Lower leg skin (tissue), 4 donors: ENCODE data around the gene SHLD2. TPM values are rescaled to one million over a fixed set of nuclear protein-coding genes. Genes with fewer than 3 reads are reported as not detected.
A peak's percentile ranks its signal among the peaks of the same experiment; 100 is the strongest.

ENCODE experiments used
- DNase-seq, 2 donors: peaks; one replicate each; pipeline ENCODE4 v3.0.0-alpha.2; 2019; ENCODE audit warnings: low spot score in 2 of 2
- H3K4me3 ChIP-seq: fragments of 200-600 bp; sonication (generic); 2 replicates; pipeline ENCODE4 v1.5.1; 2017; ENCODE audit warnings: mild to moderate bottlenecking, low read depth; ENCODE audit not compliant: poor library complexity, severe bottlenecking
- POLR2A ChIP-seq, 2 donors: fragments of 450-650 bp; IDR thresholded peaks; one replicate each; pipeline ENCODE4 v1.6.1; 2016 to 2017; ENCODE audit warnings: antibody characterized with exemption in 2 of 2, mild to moderate bottlenecking in 1 of 2, moderate library complexity in 1 of 2
- WGBS, 2 donors: methylation state at CpG; one replicate each; pipeline ENCODE4 v1.1.5; 2018; 5-methylcytosine and 5-hydroxymethylcytosine counted together
- intact Hi-C: fragments of 100-400 bp; cut with DNase I; formaldehyde crosslinking; loops from one replicate; pipeline ENCODE4 v1.15.0; 2023; ENCODE audit warnings: low total_unique reads
- total RNA-seq, 4 donors: library from RNA; depleted of rRNA; stranded (reverse); fragments of >200 nt; gene quantifications; one replicate each; pipeline ENCODE4 v1.1.0, GENCODE V29; 2016
- TF ChIP-seq, protein P1 (sequence below), 3 donors: fragments of 450-650 bp; IDR thresholded peaks; one replicate each; pipeline ENCODE4 v1.5.1; 2016; ENCODE audit warnings: antibody characterized with exemption in 3 of 3, mild to moderate bottlenecking in 3 of 3, moderate library complexity in 2 of 3

The SHLD2 gene
- total RNA-seq, 4 donors from 2014 or later = 14.9 to 26.2 (median 21.6) TPM

DNA sequence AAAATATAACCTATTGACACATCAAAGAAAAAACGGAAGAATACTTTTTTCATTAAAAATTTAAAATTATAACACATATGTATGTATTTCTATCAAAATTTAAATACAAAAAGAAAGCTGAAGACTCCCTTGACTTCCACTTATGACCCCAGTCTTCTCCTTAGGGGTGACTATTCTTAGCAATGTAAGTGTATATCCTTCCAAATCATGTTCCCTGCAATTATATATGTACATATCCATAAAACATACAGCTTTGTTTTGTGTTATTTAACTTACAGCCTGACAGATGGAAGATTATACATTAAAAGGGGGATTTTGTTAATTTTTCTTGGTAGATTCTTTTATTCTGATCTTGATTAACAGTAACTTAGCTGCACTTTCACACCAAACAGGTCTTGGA lies 9.5 kb upstream of the SHLD2 start:
- no peak for DNase-seq
- TF ChIP-seq, protein P1, sequence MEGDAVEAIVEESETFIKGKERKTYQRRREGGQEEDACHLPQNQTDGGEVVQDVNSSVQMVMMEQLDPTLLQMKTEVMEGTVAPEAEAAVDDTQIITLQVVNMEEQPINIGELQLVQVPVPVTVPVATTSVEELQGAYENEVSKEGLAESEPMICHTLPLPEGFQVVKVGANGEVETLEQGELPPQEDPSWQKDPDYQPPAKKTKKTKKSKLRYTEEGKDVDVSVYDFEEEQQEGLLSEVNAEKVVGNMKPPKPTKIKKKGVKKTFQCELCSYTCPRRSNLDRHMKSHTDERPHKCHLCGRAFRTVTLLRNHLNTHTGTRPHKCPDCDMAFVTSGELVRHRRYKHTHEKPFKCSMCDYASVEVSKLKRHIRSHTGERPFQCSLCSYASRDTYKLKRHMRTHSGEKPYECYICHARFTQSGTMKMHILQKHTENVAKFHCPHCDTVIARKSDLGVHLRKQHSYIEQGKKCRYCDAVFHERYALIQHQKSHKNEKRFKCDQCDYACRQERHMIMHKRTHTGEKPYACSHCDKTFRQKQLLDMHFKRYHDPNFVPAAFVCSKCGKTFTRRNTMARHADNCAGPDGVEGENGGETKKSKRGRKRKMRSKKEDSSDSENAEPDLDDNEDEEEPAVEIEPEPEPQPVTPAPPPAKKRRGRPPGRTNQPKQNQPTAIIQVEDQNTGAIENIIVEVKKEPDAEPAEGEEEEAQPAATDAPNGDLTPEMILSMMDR (IDR thresholded peaks at IDR 0.05) = no peak
- no peak for TF ChIP-seq POLR2A (IDR thresholded peaks at IDR 0.05)
- intact Hi-C loops = no loop called here
- H3K4me3 ChIP-seq = no peak overlapping the region
- 83 to 89% methylated on average over 1 of the region's 1 CpG for WGBS, 2 donors

DNA sequence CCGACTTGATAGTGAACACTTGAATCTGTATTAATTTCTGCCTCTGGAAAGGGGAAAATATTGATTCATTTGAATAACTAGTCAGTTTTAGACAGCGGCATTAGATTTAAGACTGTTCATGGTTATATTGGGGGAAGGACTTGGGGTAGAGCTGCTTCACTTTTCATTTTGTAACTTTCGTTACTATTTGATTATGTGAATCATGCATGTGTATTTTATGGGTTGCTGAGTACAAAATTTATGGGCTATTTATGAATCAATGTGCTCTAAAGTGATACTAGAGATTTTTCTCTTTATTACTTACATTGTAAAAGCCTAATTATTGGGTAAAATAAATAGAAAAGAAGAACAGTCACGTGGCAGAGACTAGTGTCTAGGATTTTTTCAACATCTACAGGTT lies 5.3 kb upstream of the SHLD2 start:
- no peak for DNase-seq
- TF ChIP-seq, protein P1 (IDR thresholded peaks at IDR 0.05) = no peak
- no peak for TF ChIP-seq POLR2A (IDR thresholded peaks at IDR 0.05)
- intact Hi-C loops = loop anchor here (5.0 kb wide), 1 partner anchor 117 kb away; no protein-coding TSS in a partner anchor
- 64 to 70% methylated on average over 4 of the region's 4 CpGs for WGBS, 2 donors
- no peak overlapping the region for H3K4me3 ChIP-seq

DNA sequence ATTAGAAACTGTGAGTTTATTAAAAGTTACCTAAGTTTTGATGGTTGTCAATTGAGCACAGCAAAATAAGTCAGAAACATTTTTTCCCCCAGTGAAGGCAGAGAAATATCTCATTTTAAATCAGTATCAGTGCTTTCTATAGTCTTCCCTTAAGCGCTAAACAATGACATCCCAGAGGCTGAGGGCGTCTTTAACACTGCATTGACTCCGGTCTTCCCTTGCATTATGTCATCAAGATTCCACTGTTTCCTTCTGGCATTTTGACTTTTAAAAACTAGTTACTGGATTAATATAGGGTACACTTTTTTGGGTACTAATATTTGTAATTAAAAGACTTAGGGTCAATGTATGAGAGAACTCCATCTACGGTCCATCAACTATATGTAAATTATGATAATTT lies 4.2 kb upstream of the SHLD2 start:
- TF ChIP-seq POLR2A (IDR thresholded peaks at IDR 0.05) = no peak
- TF ChIP-seq, protein P1 (IDR thresholded peaks at IDR 0.05) = no peak
- intact Hi-C loops = loop anchor here (5.0 kb wide), 1 partner anchor 118 kb away; no protein-coding TSS in a partner anchor
- WGBS, 2 donors = 43 to 57% methylated on average over 4 of the region's 4 CpGs
- no peak for DNase-seq
- no peak overlapping the region for H3K4me3 ChIP-seq

DNA sequence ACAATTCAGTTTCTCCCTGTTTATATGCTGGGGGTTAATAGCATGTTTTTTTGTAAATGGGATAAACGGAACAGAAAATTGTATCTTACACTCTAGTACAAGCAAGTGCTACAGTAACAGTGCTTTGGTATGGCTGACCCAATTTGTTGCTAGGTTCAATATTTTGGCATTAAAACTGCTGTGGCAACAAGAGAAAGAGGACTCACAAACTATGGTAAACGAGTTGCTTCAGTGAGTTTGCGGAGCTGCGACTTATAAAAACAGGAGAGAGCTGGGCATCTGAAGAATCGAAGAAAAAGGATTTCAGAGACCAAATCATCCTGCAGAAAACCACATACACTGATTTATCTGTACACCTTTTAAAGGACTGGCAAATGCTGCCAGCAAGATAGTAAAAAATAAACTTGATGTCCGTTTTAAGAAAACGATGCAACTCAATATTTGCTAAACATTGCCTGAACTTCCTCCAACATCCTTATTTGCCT lies 2.6 kb upstream of the SHLD2 start:
- DNase-seq = peak in 1 of 2 donors; percentile 20
- 5% methylated on average over 7 of the region's 7 CpGs for WGBS, 2 donors
- intact Hi-C loops = loop anchor here (5.0 kb wide), 1 partner anchor 120 kb away; no protein-coding TSS in a partner anchor

DNA sequence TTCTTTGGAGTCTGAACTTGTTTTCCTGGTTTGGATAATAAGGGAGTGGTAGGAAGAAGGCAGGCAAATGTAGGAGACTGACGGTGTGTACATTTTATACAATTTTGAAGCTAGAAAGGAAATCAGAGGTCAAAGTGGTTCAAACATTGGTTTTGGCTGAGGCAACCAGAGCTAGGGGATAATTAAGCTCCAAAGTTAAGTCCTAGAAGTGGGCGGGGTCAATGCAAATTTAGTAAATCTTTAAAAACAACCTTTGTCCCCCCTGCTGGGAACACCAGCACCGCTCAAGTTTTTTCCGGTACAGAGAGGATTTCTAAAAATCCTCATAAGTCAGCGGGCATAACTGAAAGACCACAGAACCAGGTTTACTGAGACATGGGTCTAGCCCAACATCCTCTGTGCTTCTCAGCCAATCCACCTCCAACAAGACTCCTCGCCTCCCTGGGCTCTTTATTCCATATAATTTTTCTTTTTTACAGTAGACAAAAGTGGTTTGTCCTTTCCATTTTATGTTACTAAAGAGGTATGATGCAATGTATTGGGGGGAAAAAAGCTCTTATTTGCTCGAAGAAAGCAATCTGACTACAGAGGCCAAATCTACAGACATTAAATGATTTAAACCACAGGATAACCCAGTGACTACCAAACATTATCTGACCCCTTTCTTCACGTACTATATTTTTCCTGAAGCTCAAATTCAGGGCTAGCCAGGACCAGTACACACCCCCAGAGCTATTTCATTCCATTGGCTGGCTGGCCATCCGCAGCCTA lies 2.0 kb upstream of the SHLD2 start:
- H3K4me3 ChIP-seq = peak overlapping the region; percentile 81
- TF ChIP-seq POLR2A (IDR thresholded peaks at IDR 0.05) = no peak
- TF ChIP-seq, protein P1 (IDR thresholded peaks at IDR 0.05) = no peak
- peak; percentile 39 to 49 for DNase-seq
- 2% methylated on average over 9 of the region's 9 CpGs for WGBS, 2 donors
- intact Hi-C loops = loop anchor here (5.0 kb wide), 1 partner anchor 121 kb away; no protein-coding TSS in a partner anchor

More for the DNA sequence above, 2.6 kb upstream of the SHLD2 start:
- TF ChIP-seq, protein P1 (IDR thresholded peaks at IDR 0.05) = no peak
- TF ChIP-seq POLR2A (IDR thresholded peaks at IDR 0.05) = no peak
- H3K4me3 ChIP-seq = peak overlapping the region; percentile 81
